ENCODE measurements around the gene NALCN.

DNA sequence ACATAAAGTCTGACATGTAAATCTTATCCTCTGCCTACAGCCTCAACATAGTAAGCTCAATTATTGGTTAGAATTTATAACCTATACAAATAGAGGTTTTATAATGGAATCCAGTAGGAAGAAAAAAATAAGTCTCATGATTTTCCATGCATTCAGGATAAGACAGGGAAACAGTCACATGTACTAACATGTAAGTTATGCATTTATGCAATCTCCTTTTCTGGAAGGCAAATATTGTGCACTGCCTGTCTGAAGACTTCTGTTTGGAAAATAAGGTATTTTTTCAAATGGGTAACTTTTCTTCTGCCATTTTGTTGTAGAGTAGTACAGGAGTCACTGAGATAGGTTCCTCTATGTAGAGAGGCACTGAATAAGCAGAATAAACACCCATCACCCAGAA lies 92.7 kb downstream of the NALCN start:
- TF ChIP-seq, protein P1, sequence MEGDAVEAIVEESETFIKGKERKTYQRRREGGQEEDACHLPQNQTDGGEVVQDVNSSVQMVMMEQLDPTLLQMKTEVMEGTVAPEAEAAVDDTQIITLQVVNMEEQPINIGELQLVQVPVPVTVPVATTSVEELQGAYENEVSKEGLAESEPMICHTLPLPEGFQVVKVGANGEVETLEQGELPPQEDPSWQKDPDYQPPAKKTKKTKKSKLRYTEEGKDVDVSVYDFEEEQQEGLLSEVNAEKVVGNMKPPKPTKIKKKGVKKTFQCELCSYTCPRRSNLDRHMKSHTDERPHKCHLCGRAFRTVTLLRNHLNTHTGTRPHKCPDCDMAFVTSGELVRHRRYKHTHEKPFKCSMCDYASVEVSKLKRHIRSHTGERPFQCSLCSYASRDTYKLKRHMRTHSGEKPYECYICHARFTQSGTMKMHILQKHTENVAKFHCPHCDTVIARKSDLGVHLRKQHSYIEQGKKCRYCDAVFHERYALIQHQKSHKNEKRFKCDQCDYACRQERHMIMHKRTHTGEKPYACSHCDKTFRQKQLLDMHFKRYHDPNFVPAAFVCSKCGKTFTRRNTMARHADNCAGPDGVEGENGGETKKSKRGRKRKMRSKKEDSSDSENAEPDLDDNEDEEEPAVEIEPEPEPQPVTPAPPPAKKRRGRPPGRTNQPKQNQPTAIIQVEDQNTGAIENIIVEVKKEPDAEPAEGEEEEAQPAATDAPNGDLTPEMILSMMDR (conservative IDR thresholded peaks at IDR 0.05 in 1 of 2, IDR thresholded peaks at IDR 0.05 in 1 of 2; ENCODE audit: low read depth in 1 of 2, low read length in 2 of 2), result no peak
- no peak for TF ChIP-seq EZH2 (IDR thresholded peaks at IDR 0.05; ENCODE audit: low read length, missing control alignments)

Measured in fibroblast of lung (primary cell).